ENCODE results near the gene LRRC4C.
A peak's percentile ranks its signal among the peaks of the same experiment; 100 is the strongest.

LRRC4C gene

GRCh38 chr11:41281131-41281742, 178.2 kb downstream of the LRRC4C start:
- DNase-seq (ENCODE audit: insufficient read length, low spot score) (no peak), FAIRE-seq (no peak)

- DNase-seq (ENCODE audit: insufficient read length, low spot score) (no peak), FAIRE-seq (no peak)
These were observed 184.6 kb downstream of the LRRC4C start for GRCh38 chr11:41274831-41275230.

GRCh38 chr11:41273908-41274307, 185.5 kb downstream of the LRRC4C start:
- DNase-seq (ENCODE audit: insufficient read length, low spot score) (no peak), FAIRE-seq (no peak)

GRCh38 chr11:41267451-41267850, 192.0 kb downstream of the LRRC4C start:
- FAIRE-seq: no peak

GRCh38 chr11:41256041-41256440, 203.4 kb downstream of the LRRC4C start:
- FAIRE-seq: no peak
- no peak for DNase-seq (ENCODE audit: insufficient read length, low spot score)

More at GRCh38 chr11:41267451-41267850, 192.0 kb downstream of the LRRC4C start:
- DNase-seq (ENCODE audit: insufficient read length, low spot score): no peak

GRCh38 chr11:41254966-41255365, 204.5 kb downstream of the LRRC4C start:
- DNase-seq (ENCODE audit: insufficient read length, low spot score): no peak
- no peak for FAIRE-seq

GRCh38 chr11:41250408-41250935, 209.0 kb downstream of the LRRC4C start:
- FAIRE-seq (no peak), DNase-seq (ENCODE audit: insufficient read length, low spot score) (no peak)

GRCh38 chr11:41247621-41248020, 211.8 kb downstream of the LRRC4C start:
- FAIRE-seq (no peak), DNase-seq (ENCODE audit: insufficient read length, low spot score) (no peak)

- FAIRE-seq (no peak), DNase-seq (ENCODE audit: insufficient read length, low spot score) (no peak)
These were observed 213.1 kb downstream of the LRRC4C start for GRCh38 chr11:41246399-41246745.

- FAIRE-seq: no peak
- DNase-seq (ENCODE audit: insufficient read length, low spot score): no peak
These were observed 213.6 kb downstream of the LRRC4C start for GRCh38 chr11:41245704-41246398.

- DNase-seq (ENCODE audit: insufficient read length, low spot score): no peak
- no peak for FAIRE-seq
These were observed 214.3 kb downstream of the LRRC4C start for GRCh38 chr11:41245184-41245583.

GRCh38 chr11:41237382-41237781, 222.1 kb downstream of the LRRC4C start:
- FAIRE-seq (no peak), DNase-seq (ENCODE audit: insufficient read length, low spot score) (no peak)

- DNase-seq (ENCODE audit: insufficient read length, low spot score) (no peak), FAIRE-seq (no peak)
These were observed 223.8 kb downstream of the LRRC4C start for GRCh38 chr11:41235668-41236067.

GRCh38 chr11:41225856-41226633, 233.4 kb downstream of the LRRC4C start:
- DNase-seq (ENCODE audit: insufficient read length, low spot score) (no peak), FAIRE-seq (no peak)

GRCh38 chr11:41222236-41222635, 237.2 kb downstream of the LRRC4C start:
- DNase-seq (ENCODE audit: insufficient read length, low spot score) (no peak), FAIRE-seq (no peak)

- no peak for FAIRE-seq
- no peak for DNase-seq (ENCODE audit: insufficient read length, low spot score)
These were observed 253.1 kb downstream of the LRRC4C start for GRCh38 chr11:41206388-41206787.

- FAIRE-seq (no peak), DNase-seq (ENCODE audit: insufficient read length, low spot score) (peak; percentile 3)
These were observed 258.3 kb downstream of the LRRC4C start for GRCh38 chr11:41201156-41201555.

- no peak for FAIRE-seq
These were observed 268.9 kb downstream of the LRRC4C start for GRCh38 chr11:41190437-41191082.

GRCh38 chr11:41189701-41190436, 269.6 kb downstream of the LRRC4C start:
- DNase-seq (ENCODE audit: insufficient read length, low spot score) (no peak), FAIRE-seq (no peak)

More at GRCh38 chr11:41190437-41191082, 268.9 kb downstream of the LRRC4C start:
- no peak for DNase-seq (ENCODE audit: insufficient read length, low spot score)

GRCh38 chr11:41177791-41178190, 281.7 kb downstream of the LRRC4C start:
- no peak for FAIRE-seq

More at GRCh38 chr11:41177791-41178190, 281.7 kb downstream of the LRRC4C start:
- DNase-seq (ENCODE audit: insufficient read length, low spot score): no peak

Measured in GM19239 (cell line).